GM12891 (cell line): ENCODE data around the gene LTBP1.

Experiments
- PAX5 ChIP-seq: IDR thresholded peaks from 2 replicates; pipeline ENCODE4 v1.6.1; 2011; ENCODE audit warnings: low read length, moderate library complexity, mild to moderate bottlenecking; ENCODE audit not compliant: insufficient read depth, severe bottlenecking
- POLR2A ChIP-seq: IDR thresholded peaks from 2 replicates; pipeline ENCODE4 v1.6.1; 2011; ENCODE audit warnings: low read depth, low read length, control low read depth

- TF ChIP-seq POLR2A (no peak), PAX5 (no peak)
These were observed 256.1 kb downstream of the LTBP1 start for GRCh38 chr2:33202641-33203522.
